ENCODE data around the gene PLD2.

GRCh38 chr17:4839965-4840892, 33.3 kb downstream of the PLD2 start:
- TF ChIP-seq CTCF (IDR thresholded peaks at IDR 0.05) (no peak), POLR2A (IDR thresholded peaks at IDR 0.05) (no peak)

All from body of pancreas (tissue), 4 donors.